Lung (tissue), 12 donors: ENCODE data around the gene MTARC2. TPM values are rescaled to one million over a fixed set of nuclear protein-coding genes. Genes with fewer than 3 reads are reported as not detected.

Experiments
- ATAC-seq: fragments of 200-7000 bp; cut with Tn5 transposase; one replicate; pipeline ENCODE4 v1.9.1; 2020; ENCODE audit warnings: moderate number of reproducible peaks; ENCODE audit not compliant: insufficient read depth, low FRiP score
- DNase-seq, 3 donors: peaks; one replicate each; pipeline ENCODE4 v3.0.0-alpha.2; 2013 to 2017
- H3K27ac ChIP-seq, 2 donors: one replicate each; pipeline ENCODE4 v1.5.1; 2013; ENCODE audit warnings: mild to moderate bottlenecking in 2 of 2, moderate library complexity in 2 of 2, control low read depth in 1 of 2, inconsistent platforms in 1 of 2, low read depth in 1 of 2, low read length in 1 of 2
- H3K27me3 ChIP-seq, 3 donors: one replicate each; pipeline ENCODE4 v1.5.1; 2013; ENCODE audit warnings: low read length in 2 of 3; ENCODE audit not compliant: control insufficient read depth in 3 of 3, insufficient read depth in 3 of 3
- H3K36me3 ChIP-seq, 4 donors: one replicate each; pipeline ENCODE4 v1.5.1; 2013; ENCODE audit warnings: low read length in 4 of 4, mild to moderate bottlenecking in 1 of 4, moderate library complexity in 1 of 4; ENCODE audit not compliant: control insufficient read depth in 4 of 4, insufficient read depth in 4 of 4
- H3K4me1 ChIP-seq, 5 donors: one replicate each; pipeline ENCODE4 v1.5.1; 2013; ENCODE audit warnings: low read length in 5 of 5, mild to moderate bottlenecking in 2 of 5, moderate library complexity in 1 of 5; ENCODE audit not compliant: control insufficient read depth in 5 of 5, insufficient read depth in 5 of 5
- H3K4me3 ChIP-seq: one replicate; pipeline ENCODE4 v1.5.1; 2013; ENCODE audit warnings: mild to moderate bottlenecking, control low read depth, moderate library complexity
- H3K9ac ChIP-seq, 2 donors: one replicate each; pipeline ENCODE4 v1.5.1; 2013; ENCODE audit warnings: low read length in 2 of 2, control low read depth in 1 of 2; ENCODE audit not compliant: insufficient read depth in 1 of 2
- H3K9me3 ChIP-seq, 4 donors: one replicate each; pipeline ENCODE4 v1.5.1; 2013; ENCODE audit warnings: low read length in 3 of 4, mild to moderate bottlenecking in 1 of 4, moderate library complexity in 1 of 4; ENCODE audit not compliant: control insufficient read depth in 4 of 4, insufficient read depth in 3 of 4
- WGBS, 2 donors: extraction: QIAGEN DNeasy Blood & Tissue Kit; methylation state at CpG; one replicate each; pipeline ENCODE4 v1.1.7; 2013; 5-methylcytosine and 5-hydroxymethylcytosine counted together
- polyA plus RNA-seq, 2 donors: library from polyadenylated mRNA; stranded (reverse); fragments of 200-250 nt; gene quantifications; one replicate each; pipeline ENCODE4 v1.2.1, GENCODE V29; 2013
- total RNA-seq, 2 donors: library from RNA; depleted of rRNA in 1 of 2; stranded (reverse); fragments of >200 nt in 1 of 2; gene quantifications; one replicate each; pipeline ENCODE4 v1.2.1, GENCODE V29; 2014 to 2021
- TF ChIP-seq, protein P1 (sequence below): IDR thresholded peaks from 2 replicates; pipeline ENCODE4 v1.5.1; 2012; ENCODE audit warnings: mild to moderate bottlenecking; ENCODE audit errors: control extremely low read depth, extremely low read depth
- donor health status: control.
- donor health status: control.
- donor health status: Bipolar disorder and iron deficiency.
- donor health status: healthy.
- donor health status: DM: yes; HTN: yes; CAD: no.

Gene MTARC2
- total and polyA plus RNA-seq, 4 donors = 21.4 to 49.9 (median 39.5) TPM

DNA sequence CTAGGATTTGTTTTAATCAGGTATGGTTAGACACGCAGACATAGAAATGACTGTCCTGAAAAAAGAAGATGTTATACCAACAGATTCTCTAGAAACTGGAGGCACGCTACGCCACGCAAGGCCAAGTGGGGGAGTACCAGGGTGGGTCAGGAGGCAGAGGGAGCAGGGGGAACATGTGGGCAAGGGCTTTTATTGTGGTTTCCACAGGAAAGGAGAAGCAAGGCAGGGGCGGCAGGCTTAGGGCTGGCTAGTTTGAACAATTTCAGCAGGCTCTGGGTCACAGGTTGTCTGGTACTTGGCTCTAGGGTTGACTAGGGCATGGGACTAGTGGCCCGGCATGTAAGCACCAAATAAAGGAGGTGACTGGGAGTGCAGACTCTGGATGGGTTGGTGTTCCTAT lies 7.2 kb downstream of the MTARC2 start:
- TF ChIP-seq, protein P1, sequence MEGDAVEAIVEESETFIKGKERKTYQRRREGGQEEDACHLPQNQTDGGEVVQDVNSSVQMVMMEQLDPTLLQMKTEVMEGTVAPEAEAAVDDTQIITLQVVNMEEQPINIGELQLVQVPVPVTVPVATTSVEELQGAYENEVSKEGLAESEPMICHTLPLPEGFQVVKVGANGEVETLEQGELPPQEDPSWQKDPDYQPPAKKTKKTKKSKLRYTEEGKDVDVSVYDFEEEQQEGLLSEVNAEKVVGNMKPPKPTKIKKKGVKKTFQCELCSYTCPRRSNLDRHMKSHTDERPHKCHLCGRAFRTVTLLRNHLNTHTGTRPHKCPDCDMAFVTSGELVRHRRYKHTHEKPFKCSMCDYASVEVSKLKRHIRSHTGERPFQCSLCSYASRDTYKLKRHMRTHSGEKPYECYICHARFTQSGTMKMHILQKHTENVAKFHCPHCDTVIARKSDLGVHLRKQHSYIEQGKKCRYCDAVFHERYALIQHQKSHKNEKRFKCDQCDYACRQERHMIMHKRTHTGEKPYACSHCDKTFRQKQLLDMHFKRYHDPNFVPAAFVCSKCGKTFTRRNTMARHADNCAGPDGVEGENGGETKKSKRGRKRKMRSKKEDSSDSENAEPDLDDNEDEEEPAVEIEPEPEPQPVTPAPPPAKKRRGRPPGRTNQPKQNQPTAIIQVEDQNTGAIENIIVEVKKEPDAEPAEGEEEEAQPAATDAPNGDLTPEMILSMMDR = no peak
- H3K27me3 ChIP-seq = no peaks in the 10 kb centered on the region
- no peak for DNase-seq
- no peak for ATAC-seq
- WGBS, 2 donors = 56 to 78% methylated on average over 6 of the region's 6 CpGs
- peaks cover 0 to 2% (median 0%) of the 10 kb centered on the region in 4 donors for H3K9me3 ChIP-seq
- no peak overlapping the region for H3K27ac ChIP-seq
- H3K4me3 ChIP-seq = no peak overlapping the region
- peaks cover 0 to 29% (median 18%) of the 10 kb centered on the region in 4 donors for H3K36me3 ChIP-seq
- no peak overlapping the region for H3K9ac ChIP-seq
- H3K4me1 ChIP-seq = peaks cover 8 to 42% (median 32%) of the 10 kb centered on the region in 5 donors

DNA sequence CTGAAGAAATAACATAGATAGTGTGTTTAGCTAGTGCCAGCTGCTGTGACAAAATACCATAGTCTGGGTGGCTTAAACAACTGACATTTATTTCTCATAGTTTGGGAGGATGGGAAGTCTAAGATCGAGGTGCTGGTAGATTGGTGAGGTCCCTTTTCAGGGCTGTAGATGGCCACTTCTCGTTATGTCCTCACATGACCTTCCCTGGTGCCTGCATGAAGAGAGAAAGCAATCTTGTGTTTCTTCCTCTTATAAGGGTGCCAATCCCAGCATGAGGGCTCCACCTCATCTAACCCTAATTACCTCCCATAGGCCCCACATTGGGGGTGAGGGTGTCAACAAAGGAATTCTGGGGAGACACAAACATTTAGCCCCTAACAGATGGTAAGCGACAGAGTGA lies 9.3 kb downstream of the MTARC2 start:
- H3K4me1 ChIP-seq = peaks cover 3 to 23% (median 14%) of the 10 kb centered on the region in 5 donors
- H3K27ac ChIP-seq = no peak overlapping the region
- 73 to 83% methylated on average over 3 of the region's 3 CpGs for WGBS, 2 donors
- DNase-seq (peak in 1 of 3 donors; percentile 31), ATAC-seq (no peak)
- peaks cover 0 to 2% (median 0%) of the 10 kb centered on the region in 4 donors for H3K9me3 ChIP-seq
- TF ChIP-seq, protein P1 = no peak
- H3K36me3 ChIP-seq = peaks cover 0 to 38% (median 21%) of the 10 kb centered on the region in 4 donors
- H3K27me3 ChIP-seq = no peaks in the 10 kb centered on the region
- no peak overlapping the region for H3K4me3 ChIP-seq
- no peak overlapping the region for H3K9ac ChIP-seq

DNA sequence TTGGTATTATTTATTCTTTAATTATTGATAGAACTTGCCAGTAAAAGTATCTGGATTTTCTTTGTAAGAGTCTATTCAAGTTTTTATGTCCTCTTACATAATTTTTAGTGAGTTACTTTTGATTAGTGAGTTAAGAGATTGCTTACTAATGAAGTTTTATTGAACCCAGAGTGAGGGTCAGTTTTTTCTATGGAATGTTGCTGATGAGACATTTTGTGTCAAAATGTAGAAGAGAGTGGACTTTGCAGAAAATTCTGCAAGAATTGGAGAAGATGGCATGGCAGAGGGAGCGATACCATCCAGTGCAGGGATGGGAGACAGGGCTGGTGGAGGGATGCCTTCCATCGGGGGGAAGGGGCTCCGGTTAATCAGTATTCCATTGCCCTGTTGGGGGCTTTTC lies 11.0 kb downstream of the MTARC2 start:
- no peaks in the 10 kb centered on the region for H3K27me3 ChIP-seq
- peaks cover 0 to 44% (median 30%) of the 10 kb centered on the region in 4 donors for H3K36me3 ChIP-seq

More for the DNA sequence above, 11.0 kb downstream of the MTARC2 start:
- Histone ChIP-seq H3K4me3 (no peak overlapping the region), H3K27ac (no peak overlapping the region), H3K9me3 (no peaks in the 10 kb centered on the region), H3K4me1 (peaks cover 2 to 19% (median 12%) of the 10 kb centered on the region in 5 donors), H3K9ac (no peak overlapping the region)
- ATAC-seq (no peak), DNase-seq (no peak)
- TF ChIP-seq, protein P1 = no peak
- 98 to 99% methylated on average over 3 of the region's 3 CpGs for WGBS, 2 donors
